ENCODE measurements around the gene NPHP4. TPM values are rescaled to one million over a fixed set of nuclear protein-coding genes. Genes with fewer than 3 reads are reported as not detected.

NPHP4 gene
- total and polyA plus RNA-seq, 5 donors from 2014 or later: 0.29 to 13.2 (median 0.80) TPM

GRCh38 chr1:5914676-5915365 lies 77.4 kb downstream of the NPHP4 start:
- no peak for DNase-seq
- peaks cover 3 to 12% (median 11%) of the 10 kb centered on the region in 4 donors for H3K4me1 Mint-ChIP-seq
- peaks cover 8% of the 10 kb centered on the region for H3K36me3 Mint-ChIP-seq
- Histone ChIP-seq H3K9me3 (ENCODE audit: control insufficient read depth in 2 of 2, low read length in 2 of 2) (no peaks in the 10 kb centered on the region), H3K4me1 (ENCODE audit: control insufficient read depth, insufficient read depth, low read length, poor library complexity, severe bottlenecking) (no peaks in the 10 kb centered on the region), H3K36me3 (ENCODE audit: control insufficient read depth, insufficient read depth, low read length) (no peaks in the 10 kb centered on the region), H3K27ac (ENCODE audit: insufficient read depth, low read length, poor library complexity, severe bottlenecking) (no peak overlapping the region), H3K27me3 (ENCODE audit: control insufficient read depth, insufficient read depth, low read length) (no peaks in the 10 kb centered on the region), H3K4me3 (ENCODE audit: low read depth, low read length) (no peak overlapping the region)
- no peak for ATAC-seq (ENCODE audit: low read depth in 2 of 2)
- H3K4me3 Mint-ChIP-seq: no peak overlapping the region
- no peaks in the 10 kb centered on the region for H3K9me3 Mint-ChIP-seq
- peak overlapping the region; percentile 51 to 91 (median 70) for H3K27ac Mint-ChIP-seq
- no peaks in the 10 kb centered on the region for H3K27me3 Mint-ChIP-seq

- no peak overlapping the region for H3K4me3 ChIP-seq (ENCODE audit: low read depth, low read length)
- Mint-ChIP-seq H3K36me3 (peaks cover 8% of the 10 kb centered on the region), H3K27me3 (no peaks in the 10 kb centered on the region), H3K27ac (peak overlapping the region in 2 of 3 donors; percentile 26 to 70), H3K4me1 (peaks cover 3 to 12% (median 11%) of the 10 kb centered on the region in 4 donors), H3K9me3 (no peaks in the 10 kb centered on the region), H3K4me3 (no peak overlapping the region)
- H3K27me3 ChIP-seq (ENCODE audit: control insufficient read depth, insufficient read depth, low read length): no peaks in the 10 kb centered on the region
- no peaks in the 10 kb centered on the region for H3K9me3 ChIP-seq (ENCODE audit: control insufficient read depth in 2 of 2, low read length in 2 of 2)
- no peaks in the 10 kb centered on the region for H3K36me3 ChIP-seq (ENCODE audit: control insufficient read depth, insufficient read depth, low read length)
- no peak for ATAC-seq (ENCODE audit: low read depth in 2 of 2)
- no peak overlapping the region for H3K27ac ChIP-seq (ENCODE audit: insufficient read depth, low read length, poor library complexity, severe bottlenecking)
- no peak for DNase-seq
- no peaks in the 10 kb centered on the region for H3K4me1 ChIP-seq (ENCODE audit: control insufficient read depth, insufficient read depth, low read length, poor library complexity, severe bottlenecking)
Measured at GRCh38 chr1:5913876-5914275, 78.3 kb downstream of the NPHP4 start.

GRCh38 chr1:5913078-5913845 lies 79.0 kb downstream of the NPHP4 start:
- peak overlapping the region in 2 of 3 donors; percentile 9 to 70 for H3K27ac Mint-ChIP-seq
- H3K27ac ChIP-seq (ENCODE audit: insufficient read depth, low read length, poor library complexity, severe bottlenecking): no peak overlapping the region
- H3K27me3 Mint-ChIP-seq: no peaks in the 10 kb centered on the region

GRCh38 chr1:5911871-5912271 lies 80.4 kb downstream of the NPHP4 start:
- Mint-ChIP-seq H3K27ac (no peak overlapping the region), H3K9me3 (no peaks in the 10 kb centered on the region), H3K4me1 (peaks cover 3 to 12% (median 11%) of the 10 kb centered on the region in 4 donors), H3K36me3 (peaks cover 8% of the 10 kb centered on the region), H3K27me3 (no peaks in the 10 kb centered on the region), H3K4me3 (no peak overlapping the region)
- no peaks in the 10 kb centered on the region for H3K36me3 ChIP-seq (ENCODE audit: control insufficient read depth, insufficient read depth, low read length)
- DNase-seq (no peak), ATAC-seq (ENCODE audit: low read depth in 2 of 2) (no peak)
- H3K27me3 ChIP-seq (ENCODE audit: control insufficient read depth, insufficient read depth, low read length): no peaks in the 10 kb centered on the region
- H3K4me1 ChIP-seq (ENCODE audit: control insufficient read depth, insufficient read depth, low read length, poor library complexity, severe bottlenecking): no peaks in the 10 kb centered on the region
- no peak overlapping the region for H3K27ac ChIP-seq (ENCODE audit: insufficient read depth, low read length, poor library complexity, severe bottlenecking)
- no peak overlapping the region for H3K4me3 ChIP-seq (ENCODE audit: low read depth, low read length)
- H3K9me3 ChIP-seq (ENCODE audit: control insufficient read depth in 2 of 2, low read length in 2 of 2): no peaks in the 10 kb centered on the region

More at GRCh38 chr1:5913078-5913845, 79.0 kb downstream of the NPHP4 start:
- Histone ChIP-seq H3K27me3 (ENCODE audit: control insufficient read depth, insufficient read depth, low read length) (no peaks in the 10 kb centered on the region), H3K9me3 (ENCODE audit: control insufficient read depth in 2 of 2, low read length in 2 of 2) (no peaks in the 10 kb centered on the region), H3K4me3 (ENCODE audit: low read depth, low read length) (no peak overlapping the region), H3K4me1 (ENCODE audit: control insufficient read depth, insufficient read depth, low read length, poor library complexity, severe bottlenecking) (no peaks in the 10 kb centered on the region), H3K36me3 (ENCODE audit: control insufficient read depth, insufficient read depth, low read length) (no peaks in the 10 kb centered on the region)
- no peak overlapping the region for H3K4me3 Mint-ChIP-seq
- no peaks in the 10 kb centered on the region for H3K9me3 Mint-ChIP-seq
- DNase-seq (no peak), ATAC-seq (ENCODE audit: low read depth in 2 of 2) (no peak)
- peaks cover 8% of the 10 kb centered on the region for H3K36me3 Mint-ChIP-seq
- peaks cover 3 to 12% (median 11%) of the 10 kb centered on the region in 4 donors for H3K4me1 Mint-ChIP-seq

GRCh38 chr1:5911157-5911556 lies 81.1 kb downstream of the NPHP4 start:
- ATAC-seq (ENCODE audit: low read depth in 2 of 2) (no peak), DNase-seq (no peak)
- Mint-ChIP-seq H3K4me3 (peak overlapping the region in 1 of 4 donors; percentile 52), H3K4me1 (peaks cover 3 to 11% (median 9%) of the 10 kb centered on the region in 4 donors), H3K27me3 (no peaks in the 10 kb centered on the region), H3K36me3 (peaks cover 8% of the 10 kb centered on the region), H3K27ac (no peak overlapping the region), H3K9me3 (no peaks in the 10 kb centered on the region)
- H3K27me3 ChIP-seq (ENCODE audit: control insufficient read depth, insufficient read depth, low read length): no peaks in the 10 kb centered on the region
- H3K4me1 ChIP-seq (ENCODE audit: control insufficient read depth, insufficient read depth, low read length, poor library complexity, severe bottlenecking): no peaks in the 10 kb centered on the region
- no peaks in the 10 kb centered on the region for H3K9me3 ChIP-seq (ENCODE audit: control insufficient read depth in 2 of 2, low read length in 2 of 2)
- no peak overlapping the region for H3K4me3 ChIP-seq (ENCODE audit: low read depth, low read length)
- H3K36me3 ChIP-seq (ENCODE audit: control insufficient read depth, insufficient read depth, low read length): no peaks in the 10 kb centered on the region
- H3K27ac ChIP-seq (ENCODE audit: insufficient read depth, low read length, poor library complexity, severe bottlenecking): no peak overlapping the region

GRCh38 chr1:5910666-5911065 lies 81.6 kb downstream of the NPHP4 start:
- DNase-seq (no peak), ATAC-seq (ENCODE audit: low read depth in 2 of 2) (no peak)
- H3K27ac ChIP-seq (ENCODE audit: insufficient read depth, low read length, poor library complexity, severe bottlenecking): no peak overlapping the region
- Mint-ChIP-seq H3K27ac (no peak overlapping the region), H3K9me3 (no peaks in the 10 kb centered on the region), H3K4me3 (no peak overlapping the region), H3K4me1 (peaks cover 2 to 6% (median 5%) of the 10 kb centered on the region in 4 donors), H3K36me3 (peaks cover 8% of the 10 kb centered on the region), H3K27me3 (no peaks in the 10 kb centered on the region)
- no peaks in the 10 kb centered on the region for H3K36me3 ChIP-seq (ENCODE audit: control insufficient read depth, insufficient read depth, low read length)
- no peaks in the 10 kb centered on the region for H3K27me3 ChIP-seq (ENCODE audit: control insufficient read depth, insufficient read depth, low read length)
- H3K4me3 ChIP-seq (ENCODE audit: low read depth, low read length): no peak overlapping the region
- H3K4me1 ChIP-seq (ENCODE audit: control insufficient read depth, insufficient read depth, low read length, poor library complexity, severe bottlenecking): no peaks in the 10 kb centered on the region
- H3K9me3 ChIP-seq (ENCODE audit: control insufficient read depth in 2 of 2, low read length in 2 of 2): no peaks in the 10 kb centered on the region

GRCh38 chr1:5910276-5910620 lies 82.0 kb downstream of the NPHP4 start:
- H3K4me1 Mint-ChIP-seq: peaks cover 0 to 6% (median 3%) of the 10 kb centered on the region in 4 donors
- DNase-seq (no peak), ATAC-seq (ENCODE audit: low read depth in 2 of 2) (no peak)
- no peaks in the 10 kb centered on the region for H3K27me3 Mint-ChIP-seq
- H3K27me3 ChIP-seq (ENCODE audit: control insufficient read depth, insufficient read depth, low read length): no peaks in the 10 kb centered on the region
- no peaks in the 10 kb centered on the region for H3K9me3 Mint-ChIP-seq
- H3K27ac Mint-ChIP-seq: no peak overlapping the region
- no peak overlapping the region for H3K4me3 ChIP-seq (ENCODE audit: low read depth, low read length)
- no peak overlapping the region for H3K27ac ChIP-seq (ENCODE audit: insufficient read depth, low read length, poor library complexity, severe bottlenecking)
- H3K4me3 Mint-ChIP-seq: no peak overlapping the region
- no peaks in the 10 kb centered on the region for H3K36me3 ChIP-seq (ENCODE audit: control insufficient read depth, insufficient read depth, low read length)
- peaks cover 8% of the 10 kb centered on the region for H3K36me3 Mint-ChIP-seq
- H3K9me3 ChIP-seq (ENCODE audit: control insufficient read depth in 2 of 2, low read length in 2 of 2): no peaks in the 10 kb centered on the region
- no peaks in the 10 kb centered on the region for H3K4me1 ChIP-seq (ENCODE audit: control insufficient read depth, insufficient read depth, low read length, poor library complexity, severe bottlenecking)
